Lower leg skin (tissue), 4 donors: ENCODE measurements around the gene RPL22. TPM values are rescaled to one million over a fixed set of nuclear protein-coding genes. Genes with fewer than 3 reads are reported as not detected.

Experiments used
- DNase-seq, 2 donors: peaks; one replicate each; pipeline ENCODE4 v3.0.0-alpha.2; 2019; ENCODE audit warnings: low spot score in 2 of 2
- H3K4me3 ChIP-seq: fragments of 200-600 bp; sonication (generic); 2 replicates; pipeline ENCODE4 v1.5.1; 2017; ENCODE audit warnings: mild to moderate bottlenecking, low read depth; ENCODE audit not compliant: poor library complexity, severe bottlenecking
- CTCF ChIP-seq, 3 donors: fragments of 450-650 bp; IDR thresholded peaks; one replicate each; pipeline ENCODE4 v1.5.1; 2016; ENCODE audit warnings: antibody characterized with exemption in 3 of 3, mild to moderate bottlenecking in 3 of 3, moderate library complexity in 2 of 3
- POLR2A ChIP-seq, 2 donors: fragments of 450-650 bp; IDR thresholded peaks; one replicate each; pipeline ENCODE4 v1.6.1; 2016 to 2017; ENCODE audit warnings: antibody characterized with exemption in 2 of 2, mild to moderate bottlenecking in 1 of 2, moderate library complexity in 1 of 2
- WGBS, 2 donors: methylation state at CpG; one replicate each; pipeline ENCODE4 v1.1.5; 2018; 5-methylcytosine and 5-hydroxymethylcytosine counted together
- intact Hi-C: fragments of 100-400 bp; cut with DNase I; formaldehyde crosslinking; loops from one replicate; pipeline ENCODE4 v1.15.0; 2023; ENCODE audit warnings: low total_unique reads
- total RNA-seq, 4 donors: library from RNA; depleted of rRNA; stranded (reverse); fragments of >200 nt; gene quantifications; one replicate each; pipeline ENCODE4 v1.1.0, GENCODE V29; 2016

Gene RPL22
- total RNA-seq, 4 donors from 2014 or later, result 122 to 216 (median 179) TPM

DNA sequence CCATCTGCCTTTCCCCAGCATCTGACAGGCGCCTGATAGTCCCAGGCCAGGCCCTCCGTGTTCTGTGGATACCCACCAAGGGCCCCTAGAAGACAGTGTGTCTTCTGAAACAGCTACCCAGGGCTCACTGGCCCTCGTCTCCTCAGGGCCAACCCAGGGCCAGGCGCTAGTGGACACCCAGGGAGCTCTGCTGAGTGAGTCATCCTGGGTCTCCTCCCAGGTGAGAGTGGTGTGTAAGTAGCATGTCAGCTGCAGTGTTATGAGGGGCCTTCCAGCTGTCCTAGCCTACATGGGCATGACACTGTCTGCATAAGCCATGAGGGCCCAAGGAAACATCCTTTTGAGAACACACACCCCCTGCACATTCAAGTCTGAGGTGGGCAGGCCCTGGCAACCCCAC is 56.0 kb downstream of the RPL22 start:
- TF ChIP-seq CTCF (IDR thresholded peaks at IDR 0.05), result no peak
- no peak for TF ChIP-seq POLR2A (IDR thresholded peaks at IDR 0.05)
- no peak overlapping the region for H3K4me3 ChIP-seq
- WGBS, 2 donors, result 91 to 92% methylated on average over 2 to 4 of the region's 4 CpGs
- no peak for DNase-seq
- intact Hi-C loops, result no loop called here

- TF ChIP-seq CTCF (IDR thresholded peaks at IDR 0.05) (no peak), POLR2A (IDR thresholded peaks at IDR 0.05) (no peak)
Measured at GRCh38 chr1:6142734-6143133, 56.7 kb downstream of the RPL22 start.

GRCh38 chr1:6142036-6142621 is 57.3 kb downstream of the RPL22 start:
- TF ChIP-seq POLR2A (IDR thresholded peaks at IDR 0.05), result no peak
- no peak for TF ChIP-seq CTCF (IDR thresholded peaks at IDR 0.05)

More at GRCh38 chr1:6142734-6143133, 56.7 kb downstream of the RPL22 start:
- DNase-seq, result no peak
- intact Hi-C loops, result no loop called here
- H3K4me3 ChIP-seq, result no peak overlapping the region
- WGBS, 2 donors, result 79 to 82% methylated on average over 4 of the region's 4 CpGs

GRCh38 chr1:6141592-6141991 is 57.8 kb downstream of the RPL22 start:
- WGBS, 2 donors, result 27 to 49% methylated on average over 7 of the region's 7 CpGs
- H3K4me3 ChIP-seq, result no peak overlapping the region
- no peak for TF ChIP-seq CTCF (IDR thresholded peaks at IDR 0.05)
- intact Hi-C loops, result no loop called here
- DNase-seq, result no peak

More at GRCh38 chr1:6142036-6142621, 57.3 kb downstream of the RPL22 start:
- 94 to 95% methylated on average over 29 to 33 of the region's 33 CpGs for WGBS, 2 donors
- intact Hi-C loops, result no loop called here
- no peak overlapping the region for H3K4me3 ChIP-seq
- no peak for DNase-seq

DNA sequence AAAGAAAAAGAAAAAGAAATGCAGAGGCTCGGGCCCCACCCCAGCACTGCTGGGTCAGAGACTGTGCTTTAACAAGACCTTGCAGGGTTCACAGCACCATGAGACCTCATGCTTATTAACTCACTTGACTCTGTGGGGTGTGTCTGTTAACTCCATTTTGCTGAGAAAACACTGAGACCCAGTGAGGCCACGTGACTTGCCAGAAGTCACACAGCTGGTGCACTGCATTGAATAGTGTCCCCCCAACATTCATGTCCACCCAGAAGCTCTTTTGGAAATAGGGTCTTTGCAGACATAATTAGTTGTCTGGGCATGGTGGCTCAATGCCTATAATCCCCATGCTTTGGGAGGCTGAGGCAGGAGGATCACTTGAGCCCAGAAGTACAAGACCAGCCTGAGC is 59.0 kb downstream of the RPL22 start:
- H3K4me3 ChIP-seq, result no peak overlapping the region
- no peak for DNase-seq
- intact Hi-C loops, result no loop called here
- 64 to 92% methylated on average over 2 of the region's 2 CpGs for WGBS, 2 donors
- no peak for TF ChIP-seq POLR2A (IDR thresholded peaks at IDR 0.05)

DNA sequence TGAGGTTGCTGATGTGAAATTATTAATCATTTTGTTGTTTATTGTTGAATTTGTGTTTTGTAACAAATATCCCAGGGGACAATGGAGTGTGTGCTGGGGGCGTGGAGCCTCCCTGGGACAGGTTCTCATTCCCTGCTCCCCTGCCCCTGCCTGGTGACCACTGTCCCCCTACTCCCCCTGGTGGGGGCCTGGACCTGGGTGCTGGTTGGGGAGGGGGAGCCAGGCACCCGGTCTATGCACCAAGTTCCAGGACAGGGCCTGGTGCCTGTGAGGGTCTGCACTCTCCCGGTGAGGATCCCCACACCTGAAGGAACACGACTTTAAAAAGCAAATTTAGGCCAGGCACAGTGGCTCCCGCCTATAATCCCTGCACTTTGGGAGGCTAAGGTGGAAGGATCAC is 61.6 kb downstream of the RPL22 start:
- intact Hi-C loops, result no loop called here
- WGBS, 2 donors, result 71 to 82% methylated on average over 5 of the region's 5 CpGs
- TF ChIP-seq CTCF (IDR thresholded peaks at IDR 0.05) (no peak), POLR2A (IDR thresholded peaks at IDR 0.05) (no peak)
- H3K4me3 ChIP-seq, result no peak overlapping the region
- no peak for DNase-seq
